H1 (cell line): ENCODE results near the gene KCNJ4.

Experiments used
- EP300 ChIP-seq, 2 experiments: IDR thresholded peaks; 1 replicate in 1 of 2; 2 replicates in 1 of 2; pipeline ENCODE4 v1.6.1; 2011 to 2012; ENCODE audit warnings: low read depth in 2 of 2, low read length in 2 of 2, mild to moderate bottlenecking in 2 of 2, borderline replicate concordance in 1 of 2, inconsistent platforms in 1 of 2, moderate library complexity in 1 of 2
- EZH2 ChIP-seq: fragments of 200-600 bp; sonication (generic); IDR thresholded peaks from 2 replicates; pipeline ENCODE4 v1.7.1; 2012; ENCODE audit warnings: low read depth, mild to moderate bottlenecking, moderate library complexity, low read length, inconsistent platforms; ENCODE audit not compliant: severe bottlenecking
- MAFK ChIP-seq: IDR thresholded peaks from 2 replicates; pipeline ENCODE4 v1.6.1; 2012; ENCODE audit warnings: low read depth, mild to moderate bottlenecking, improper control_type of control experiment, low read length
- POLR2A ChIP-seq, 2 experiments: IDR thresholded peaks; 1 replicate in 1 of 2; 2 replicates in 1 of 2; pipeline ENCODE4 v1.6.1; 2011; ENCODE audit warnings: low read depth in 2 of 2, low read length in 2 of 2, mild to moderate bottlenecking in 2 of 2; ENCODE audit errors: control extremely low read depth in 1 of 2
- POLR2AphosphoS5 ChIP-seq: IDR thresholded peaks from 2 replicates; pipeline ENCODE4 v1.6.1; 2011; ENCODE audit warnings: low read depth, low read length
- RNF2 ChIP-seq: fragments of 200-900, 300-1000 bp; sonication (generic); IDR thresholded peaks from 2 replicates; pipeline ENCODE4 v1.7.1; 2016; ENCODE audit warnings: borderline replicate concordance, low read depth, mild to moderate bottlenecking, antibody characterized with exemption, low read length; ENCODE audit not compliant: poor library complexity, severe bottlenecking; ENCODE audit errors: missing control alignments
- SP1 ChIP-seq: IDR thresholded peaks from 2 replicates; pipeline ENCODE4 v1.6.1; 2011; ENCODE audit warnings: low read depth, low read length
- TF ChIP-seq, protein P1 (sequence below), 3 experiments: IDR thresholded peaks; 1 replicate in 2 of 3; 2 replicates in 1 of 3; pipeline versions ENCODE4 v1.5.1 to v1.6.1; 2011; ENCODE audit warnings: low read length in 3 of 3, mild to moderate bottlenecking in 3 of 3, inconsistent platforms in 2 of 3, low read depth in 1 of 3, moderate library complexity in 1 of 3; ENCODE audit not compliant: insufficient read depth in 1 of 3; ENCODE audit errors: control extremely low read depth in 1 of 3

DNA sequence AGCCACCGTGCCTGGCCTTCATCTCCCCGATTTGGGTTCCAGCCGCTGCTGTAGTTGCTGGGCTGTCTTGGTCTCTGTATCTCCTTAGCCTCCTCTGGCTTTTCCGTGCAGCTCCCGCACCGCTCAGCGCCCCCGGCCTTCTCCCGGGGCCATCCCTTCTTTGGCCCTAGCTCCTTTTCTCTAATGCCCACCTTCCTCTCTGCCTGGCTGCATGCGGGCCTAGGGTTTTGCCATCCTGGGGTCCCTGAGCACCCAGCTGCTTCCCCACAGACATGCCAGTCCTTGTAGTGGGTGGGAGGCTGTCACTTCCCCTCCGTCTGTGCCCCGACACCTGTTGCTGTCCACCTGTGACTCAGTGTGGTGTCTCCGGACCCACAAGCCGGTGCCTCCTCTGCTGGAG lies 36.4 kb downstream of the KCNJ4 start:
- TF ChIP-seq RNF2: no peak
- TF ChIP-seq SP1: no peak
- no peak for TF ChIP-seq POLR2AphosphoS5
- TF ChIP-seq, protein P1, sequence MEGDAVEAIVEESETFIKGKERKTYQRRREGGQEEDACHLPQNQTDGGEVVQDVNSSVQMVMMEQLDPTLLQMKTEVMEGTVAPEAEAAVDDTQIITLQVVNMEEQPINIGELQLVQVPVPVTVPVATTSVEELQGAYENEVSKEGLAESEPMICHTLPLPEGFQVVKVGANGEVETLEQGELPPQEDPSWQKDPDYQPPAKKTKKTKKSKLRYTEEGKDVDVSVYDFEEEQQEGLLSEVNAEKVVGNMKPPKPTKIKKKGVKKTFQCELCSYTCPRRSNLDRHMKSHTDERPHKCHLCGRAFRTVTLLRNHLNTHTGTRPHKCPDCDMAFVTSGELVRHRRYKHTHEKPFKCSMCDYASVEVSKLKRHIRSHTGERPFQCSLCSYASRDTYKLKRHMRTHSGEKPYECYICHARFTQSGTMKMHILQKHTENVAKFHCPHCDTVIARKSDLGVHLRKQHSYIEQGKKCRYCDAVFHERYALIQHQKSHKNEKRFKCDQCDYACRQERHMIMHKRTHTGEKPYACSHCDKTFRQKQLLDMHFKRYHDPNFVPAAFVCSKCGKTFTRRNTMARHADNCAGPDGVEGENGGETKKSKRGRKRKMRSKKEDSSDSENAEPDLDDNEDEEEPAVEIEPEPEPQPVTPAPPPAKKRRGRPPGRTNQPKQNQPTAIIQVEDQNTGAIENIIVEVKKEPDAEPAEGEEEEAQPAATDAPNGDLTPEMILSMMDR (IDR thresholded peaks at IDR 0.05; ENCODE audit: control extremely low read depth in 1 of 3, insufficient read depth in 1 of 3, low read depth in 1 of 3, low read length in 3 of 3): no peak
- no peak for TF ChIP-seq POLR2A (IDR thresholded peaks at IDR 0.05; ENCODE audit: control extremely low read depth in 1 of 2, low read depth in 2 of 2, low read length in 2 of 2)
- TF ChIP-seq EP300 (IDR thresholded peaks at IDR 0.05; ENCODE audit: borderline replicate concordance in 1 of 2, low read depth in 2 of 2, low read length in 2 of 2): no peak
- no peak for TF ChIP-seq MAFK
- TF ChIP-seq EZH2: no peak
